NCI-H1436 (cell line): ENCODE measurements around the gene COL25A1.
A peak's percentile ranks its signal among the peaks of the same experiment; 100 is the strongest.

Experiments used
- DNase-seq: peaks from one replicate; lab custom pipeline; 2025; lab: John Stamatoyannopoulos, UW

Gene COL25A1

GRCh38 chr4:108861334-108861733 is 441.1 kb downstream of the COL25A1 start:
- no peak for DNase-seq

GRCh38 chr4:108854786-108855185 is 447.7 kb downstream of the COL25A1 start:
- DNase-seq: no peak

DNA sequence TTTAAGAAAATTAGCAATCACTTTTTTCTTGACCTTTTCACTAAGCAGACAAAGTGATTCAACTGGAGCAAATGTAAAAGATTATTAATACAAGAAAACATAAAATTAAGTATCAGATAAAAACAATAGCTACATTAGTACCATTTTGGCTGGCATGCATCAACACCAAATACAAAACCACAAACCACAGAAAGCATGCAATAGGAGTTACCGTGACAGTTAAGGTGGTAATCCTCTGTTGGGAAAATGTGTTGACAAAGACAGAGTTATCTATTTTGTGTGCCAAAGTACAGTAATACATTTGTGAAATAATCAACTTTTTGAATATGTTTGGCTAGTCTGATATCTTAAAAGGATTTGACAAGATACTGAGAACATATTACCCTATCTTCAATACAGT is 449.8 kb downstream of the COL25A1 start:
- DNase-seq: no peak

DNA sequence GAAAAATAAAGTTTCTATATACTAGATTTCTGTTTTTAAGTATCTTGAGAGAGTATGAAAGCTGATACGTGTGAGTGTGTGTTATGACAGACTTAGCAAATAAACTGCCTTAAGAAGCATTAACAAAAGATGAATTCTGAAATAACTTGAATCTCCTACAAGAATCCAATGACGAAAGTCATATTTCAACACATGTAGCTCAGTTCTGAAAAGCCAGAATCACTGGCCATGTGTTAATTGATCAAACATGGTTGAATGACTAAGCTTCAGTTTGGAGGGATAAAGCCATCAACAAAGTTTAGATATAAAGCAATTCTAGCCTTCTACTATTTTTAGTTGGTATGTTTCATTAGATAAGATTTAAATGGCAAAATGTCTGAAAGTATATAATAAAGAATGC is 451.1 kb downstream of the COL25A1 start:
- DNase-seq: no peak

DNA sequence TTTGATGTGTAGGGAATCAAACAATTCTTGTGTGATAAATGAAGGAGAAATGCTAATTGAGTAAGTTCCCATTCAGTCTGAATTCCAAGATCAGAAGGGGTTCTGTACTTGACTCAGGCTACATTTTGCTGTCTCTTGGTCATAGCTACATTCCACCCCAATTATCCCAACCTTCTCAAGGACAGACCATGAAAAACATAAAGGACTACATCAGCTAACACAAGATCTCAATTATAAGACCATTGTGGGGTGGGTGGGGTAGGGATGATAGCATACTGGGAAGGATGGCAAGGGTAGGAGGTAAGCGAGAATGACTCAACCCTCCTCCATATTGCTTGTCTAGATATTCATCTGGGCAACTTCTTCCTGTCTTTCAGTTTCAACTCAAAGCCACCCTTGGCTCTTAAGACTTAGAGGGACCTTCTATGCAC is 452.2 kb downstream of the COL25A1 start:
- DNase-seq: no peak

- no peak for DNase-seq
Measured at GRCh38 chr4:108849611-108850168, 452.8 kb downstream of the COL25A1 start.

GRCh38 chr4:108846568-108846967 is 455.9 kb downstream of the COL25A1 start:
- DNase-seq: no peak

DNA sequence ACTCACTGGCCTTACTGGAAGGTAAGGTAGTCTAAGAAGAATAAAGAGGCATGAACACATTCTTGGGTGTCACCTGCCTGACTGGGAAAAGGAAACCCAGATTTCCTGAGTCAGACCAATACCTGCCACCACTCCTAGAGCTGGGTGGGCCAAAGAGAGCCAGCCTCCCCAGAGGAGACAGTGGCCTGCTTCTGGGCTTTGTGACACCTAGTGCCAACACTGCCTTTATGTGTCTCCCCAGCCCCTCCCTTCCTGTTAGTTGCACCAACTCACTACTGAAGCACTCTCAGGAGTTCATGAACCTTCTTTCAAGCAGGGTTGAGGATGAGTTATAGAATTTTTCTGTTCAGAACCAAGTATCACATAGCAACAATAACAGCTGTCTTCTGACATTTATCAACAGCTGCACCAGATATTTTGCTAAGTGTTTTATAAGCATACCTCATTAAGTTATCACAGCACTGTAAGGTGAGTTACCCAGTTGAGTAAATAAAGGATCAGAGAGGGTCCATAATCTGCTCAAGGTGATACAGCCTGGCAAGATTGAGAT is 462.0 kb downstream of the COL25A1 start:
- DNase-seq: no peak

GRCh38 chr4:108839333-108839732 is 463.1 kb downstream of the COL25A1 start:
- DNase-seq: no peak

DNA sequence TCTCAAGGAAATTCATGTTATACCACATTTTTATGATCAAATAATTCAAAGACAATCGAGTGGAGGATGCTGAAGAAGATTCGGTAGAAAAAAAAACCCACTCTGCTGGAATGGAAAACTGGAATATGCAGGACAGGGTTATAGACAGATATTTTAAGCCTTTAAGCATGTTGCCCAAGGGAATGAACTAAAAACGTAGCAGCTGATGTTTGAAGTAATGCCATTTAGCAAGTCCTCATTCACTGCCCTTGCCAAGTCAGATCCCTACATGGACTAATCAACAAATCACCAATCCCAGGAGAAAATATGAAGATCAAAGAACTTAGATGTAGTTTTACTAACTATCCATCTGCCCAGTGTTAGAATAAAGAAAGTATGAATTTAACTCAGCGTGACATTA is 464.0 kb downstream of the COL25A1 start:
- DNase-seq: no peak

- no peak for DNase-seq
Measured at GRCh38 chr4:108834835-108835384, 467.5 kb downstream of the COL25A1 start.

- DNase-seq: no peak
Measured at GRCh38 chr4:108834166-108834834, 468.2 kb downstream of the COL25A1 start.

GRCh38 chr4:108833046-108833445 is 469.4 kb downstream of the COL25A1 start:
- DNase-seq: no peak

DNA sequence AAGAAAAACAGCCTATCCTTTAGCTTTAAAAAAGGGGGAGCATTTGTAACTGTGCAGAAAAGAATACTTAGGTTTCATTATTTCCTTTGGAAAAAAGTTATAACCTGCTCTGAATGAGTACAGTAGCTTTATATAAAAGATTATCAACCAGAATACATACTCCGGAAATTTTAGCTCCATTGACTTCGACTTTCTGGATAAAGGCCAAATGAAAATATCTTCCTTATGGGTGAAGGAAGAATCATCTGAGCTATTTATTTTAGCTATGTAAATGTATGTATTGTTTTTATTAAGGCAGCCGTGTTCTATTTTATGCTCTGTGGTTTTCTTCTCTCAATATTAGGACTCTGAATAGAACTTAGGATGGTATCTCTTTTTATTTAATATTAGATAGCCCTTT is 470.6 kb downstream of the COL25A1 start:
- no peak for DNase-seq

- no peak for DNase-seq
Measured at GRCh38 chr4:108831291-108831690, 471.2 kb downstream of the COL25A1 start.

DNA sequence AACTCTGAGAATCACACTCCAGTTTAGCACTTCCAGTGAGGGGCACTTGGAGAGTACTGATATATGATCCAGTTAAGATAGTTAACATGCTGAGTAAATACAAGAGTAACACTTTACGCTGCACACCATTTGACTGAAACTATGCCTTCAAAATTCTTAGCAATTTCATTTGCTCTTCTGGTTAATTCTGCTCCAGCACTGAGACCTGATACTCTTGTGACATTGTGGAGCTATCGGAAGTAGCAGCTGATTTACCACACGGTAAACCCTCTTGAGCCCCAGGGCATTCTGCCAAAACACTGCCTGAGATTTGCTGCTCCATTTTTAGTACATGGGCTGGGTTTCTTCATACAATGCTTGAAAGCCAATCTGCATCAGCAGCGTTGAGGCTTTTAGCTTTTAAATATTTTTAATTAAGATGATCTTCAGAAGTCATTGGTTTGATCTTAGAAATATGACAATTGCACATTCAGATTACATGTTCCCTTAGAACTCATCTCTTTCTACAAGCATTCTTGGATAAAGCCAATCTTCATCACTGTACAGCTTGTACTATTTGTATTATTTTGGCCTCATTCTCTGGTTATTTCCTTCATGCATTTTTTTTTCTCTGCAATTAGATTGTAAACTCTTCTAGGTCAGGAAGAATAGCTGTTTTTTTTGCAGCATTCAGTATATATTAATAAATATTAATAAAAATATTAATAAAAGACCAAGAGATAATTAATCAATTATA is 471.8 kb downstream of the COL25A1 start:
- peak; percentile 54 for DNase-seq

- DNase-seq: no peak
Measured at GRCh38 chr4:108829966-108830492, 472.4 kb downstream of the COL25A1 start.

GRCh38 chr4:108828620-108829019 is 473.8 kb downstream of the COL25A1 start:
- no peak for DNase-seq

- no peak for DNase-seq
Measured at GRCh38 chr4:108825737-108826136, 476.7 kb downstream of the COL25A1 start.

- no peak for DNase-seq
Measured at GRCh38 chr4:108821351-108821930, 481.0 kb downstream of the COL25A1 start.

- no peak for DNase-seq
Measured at GRCh38 chr4:108820492-108821350, 481.7 kb downstream of the COL25A1 start.
